ENCODE measurements around the gene LINS1. TPM values are rescaled to one million over a fixed set of nuclear protein-coding genes. Genes with fewer than 3 reads are reported as not detected.

Gene LINS1
- total and polyA plus RNA-seq, 2 donors from 2014 or later: 8.8 to 20.6 TPM

- no peaks in the 10 kb centered on the region for H3K27me3 ChIP-seq (ENCODE audit: control insufficient read depth, insufficient read depth, low read length)
- H3K36me3 ChIP-seq (ENCODE audit: control insufficient read depth in 2 of 3, insufficient read depth in 3 of 3, low read length in 3 of 3): peaks cover 2 to 34% (median 14%) of the 10 kb centered on the region in 3 donors
- FAIRE-seq: no peak
- intact Hi-C loops (cut with DNase I): no loop called here
- H3K9me3 ChIP-seq (ENCODE audit: control insufficient read depth in 2 of 3, insufficient read depth in 1 of 3, low read length in 3 of 3): no peaks in the 10 kb centered on the region
- H3K9ac ChIP-seq (ENCODE audit: low read length in 3 of 3): no peak overlapping the region
- H3K4me1 ChIP-seq (ENCODE audit: control insufficient read depth in 2 of 3, insufficient read depth in 2 of 3, low read depth in 1 of 3, low read length in 3 of 3): no peaks in the 10 kb centered on the region
- no peak overlapping the region for H3K27ac ChIP-seq (ENCODE audit: low read depth in 2 of 2, low read length in 2 of 2)
- no peak overlapping the region for H3K4me3 ChIP-seq (ENCODE audit: low read length in 3 of 3)
- TF ChIP-seq, protein P1, sequence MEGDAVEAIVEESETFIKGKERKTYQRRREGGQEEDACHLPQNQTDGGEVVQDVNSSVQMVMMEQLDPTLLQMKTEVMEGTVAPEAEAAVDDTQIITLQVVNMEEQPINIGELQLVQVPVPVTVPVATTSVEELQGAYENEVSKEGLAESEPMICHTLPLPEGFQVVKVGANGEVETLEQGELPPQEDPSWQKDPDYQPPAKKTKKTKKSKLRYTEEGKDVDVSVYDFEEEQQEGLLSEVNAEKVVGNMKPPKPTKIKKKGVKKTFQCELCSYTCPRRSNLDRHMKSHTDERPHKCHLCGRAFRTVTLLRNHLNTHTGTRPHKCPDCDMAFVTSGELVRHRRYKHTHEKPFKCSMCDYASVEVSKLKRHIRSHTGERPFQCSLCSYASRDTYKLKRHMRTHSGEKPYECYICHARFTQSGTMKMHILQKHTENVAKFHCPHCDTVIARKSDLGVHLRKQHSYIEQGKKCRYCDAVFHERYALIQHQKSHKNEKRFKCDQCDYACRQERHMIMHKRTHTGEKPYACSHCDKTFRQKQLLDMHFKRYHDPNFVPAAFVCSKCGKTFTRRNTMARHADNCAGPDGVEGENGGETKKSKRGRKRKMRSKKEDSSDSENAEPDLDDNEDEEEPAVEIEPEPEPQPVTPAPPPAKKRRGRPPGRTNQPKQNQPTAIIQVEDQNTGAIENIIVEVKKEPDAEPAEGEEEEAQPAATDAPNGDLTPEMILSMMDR (IDR thresholded peaks at IDR 0.05; ENCODE audit: borderline replicate concordance, extremely low read depth, insufficient read depth): no peak
- DNase-seq: no peak
Measured at GRCh38 chr15:100614336-100614735, 12.4 kb upstream of the LINS1 start.

DNA sequence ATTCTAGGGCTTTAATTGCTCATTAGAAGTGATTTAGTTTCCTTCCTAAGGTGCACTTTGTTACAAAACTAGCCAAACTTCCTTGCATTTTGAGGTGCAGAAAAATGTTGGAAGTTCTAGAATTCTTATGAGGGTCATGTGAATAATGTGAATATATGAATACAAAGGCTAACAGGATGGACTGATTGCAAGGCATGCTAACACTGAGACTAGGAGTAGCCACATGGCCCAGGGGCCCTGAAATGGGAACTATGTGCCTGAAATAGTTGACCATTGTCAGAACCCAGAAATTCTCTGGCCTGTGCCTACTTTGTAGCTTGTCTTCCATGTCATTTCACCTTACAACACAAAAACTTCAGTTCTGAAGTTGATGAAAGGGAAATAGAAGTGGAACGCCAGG lies 11.2 kb upstream of the LINS1 start:
- DNase-seq (no peak), FAIRE-seq (no peak)
- Histone ChIP-seq H3K9me3 (ENCODE audit: control insufficient read depth in 2 of 3, insufficient read depth in 1 of 3, low read length in 3 of 3) (no peaks in the 10 kb centered on the region), H3K4me3 (ENCODE audit: low read length in 3 of 3) (no peak overlapping the region), H3K4me1 (ENCODE audit: control insufficient read depth in 2 of 3, insufficient read depth in 2 of 3, low read depth in 1 of 3, low read length in 3 of 3) (no peaks in the 10 kb centered on the region), H3K36me3 (ENCODE audit: control insufficient read depth in 2 of 3, insufficient read depth in 3 of 3, low read length in 3 of 3) (peaks cover 0 to 35% (median 14%) of the 10 kb centered on the region in 3 donors), H3K9ac (ENCODE audit: low read length in 3 of 3) (no peak overlapping the region), H3K27me3 (ENCODE audit: control insufficient read depth, insufficient read depth, low read length) (no peaks in the 10 kb centered on the region), H3K27ac (ENCODE audit: low read depth in 2 of 2, low read length in 2 of 2) (no peak overlapping the region)
- intact Hi-C loops (cut with DNase I): no loop called here
- TF ChIP-seq, protein P1 (IDR thresholded peaks at IDR 0.05; ENCODE audit: borderline replicate concordance, extremely low read depth, insufficient read depth): no peak

- Histone ChIP-seq H3K4me1 (ENCODE audit: control insufficient read depth in 2 of 3, insufficient read depth in 2 of 3, low read depth in 1 of 3, low read length in 3 of 3) (no peaks in the 10 kb centered on the region), H3K4me3 (ENCODE audit: low read length in 3 of 3) (no peak overlapping the region), H3K27me3 (ENCODE audit: control insufficient read depth, insufficient read depth, low read length) (no peaks in the 10 kb centered on the region), H3K27ac (ENCODE audit: low read depth in 2 of 2, low read length in 2 of 2) (no peak overlapping the region), H3K9ac (ENCODE audit: low read length in 3 of 3) (no peak overlapping the region), H3K36me3 (ENCODE audit: control insufficient read depth in 2 of 3, insufficient read depth in 3 of 3, low read length in 3 of 3) (peaks cover 2 to 40% (median 18%) of the 10 kb centered on the region in 3 donors), H3K9me3 (ENCODE audit: control insufficient read depth in 2 of 3, insufficient read depth in 1 of 3, low read length in 3 of 3) (no peaks in the 10 kb centered on the region)
- TF ChIP-seq, protein P1 (IDR thresholded peaks at IDR 0.05; ENCODE audit: borderline replicate concordance, extremely low read depth, insufficient read depth): no peak
- FAIRE-seq (no peak), DNase-seq (no peak)
- intact Hi-C loops (cut with DNase I): no loop called here
Measured at GRCh38 chr15:100612539-100612938, 10.6 kb upstream of the LINS1 start.

All from kidney (tissue), 14 donors.